Endothelial cell of umbilical vein (primary cell): ENCODE results near the gene PDE8B. TPM values are rescaled to one million over a fixed set of nuclear protein-coding genes. Genes with fewer than 3 reads are reported as not detected.

Source experiments
- BruUV-seq: library from RNA; stranded (reverse); fragments of 400-500 nt; replicated peaks from 2 replicates; lab custom pipeline; 2021; lab: Mats Ljungman, UMichigan
- CTCF ChIA-PET: fragments of 300-600, 350-600 bp; sonication (Branson Sonifier 250); formaldehyde crosslinking; loops from one replicate; lab custom pipeline; 2021; ENCODE audit warnings: antibody characterized with exemption, inconsistent platforms; lab: Charles Lee
- POLR2A ChIA-PET: fragments of 300-600, 350-600 bp; sonication (Branson Sonifier 250); formaldehyde crosslinking; loops from one replicate; lab custom pipeline; 2021; ENCODE audit warnings: antibody characterized with exemption, inconsistent platforms; lab: Charles Lee
- DNase-seq: peaks from one replicate; pipeline ENCODE4 v3.0.0-alpha.2; 2011; ENCODE audit warnings: low read depth, low spot score
- FAIRE-seq: peaks from 2 replicates; lab custom pipeline; 2011; peaks lifted over from hg19 to GRCh38; lab: Jason Lieb, UNC
- H2AFZ ChIP-seq: 2 replicates; pipeline ENCODE4 v1.6.0; 2012; ENCODE audit warnings: low read depth, low read length, control low read depth, inconsistent platforms
- H3K27ac ChIP-seq: 2 replicates; pipeline ENCODE4 v1.5.1; 2011; ENCODE audit warnings: low read depth, mild to moderate bottlenecking, control low read depth, low read length, moderate library complexity; ENCODE audit not compliant: insufficient read depth
- H3K27me3 ChIP-seq, 2 experiments: 2 replicates each; pipeline versions ENCODE4 v1.6.0 to v1.6.1; 2011; ENCODE audit warnings: low read length in 2 of 2, mixed read lengths in 1 of 2; ENCODE audit not compliant: control insufficient read depth in 2 of 2, insufficient read depth in 2 of 2
- H3K36me3 ChIP-seq, 2 experiments: 2 replicates in 1 of 2; 3 replicates in 1 of 2; pipeline ENCODE4 v1.5.1; 2011; ENCODE audit warnings: low read length in 2 of 2, mild to moderate bottlenecking in 1 of 2, moderate library complexity in 1 of 2; ENCODE audit not compliant: control insufficient read depth in 2 of 2, insufficient read depth in 2 of 2; ENCODE audit errors: extremely low read depth in 1 of 2
- H3K4me1 ChIP-seq: 3 replicates; pipeline ENCODE4 v1.5.1; 2011; ENCODE audit warnings: mild to moderate bottlenecking, low read length; ENCODE audit not compliant: control insufficient read depth, insufficient read depth; ENCODE audit errors: extremely low read depth
- H3K4me2 ChIP-seq: 2 replicates; pipeline ENCODE4 v1.6.1; 2011; ENCODE audit warnings: low read length, control low read depth, mixed read lengths; ENCODE audit not compliant: insufficient read depth
- H3K4me3 ChIP-seq, 3 experiments: fragments of 200-600 bp in 1 of 3; sonication (generic), shearing (Covaris generic) in 1 of 3; replicated peaks in 1 of 3; 2 replicates each; pipeline ENCODE4 v1.5.1; 2011 to 2016; ENCODE audit warnings: control low read depth in 3 of 3, low read length in 3 of 3, mild to moderate bottlenecking in 2 of 3, inconsistent platforms in 1 of 3, low read depth in 1 of 3, moderate library complexity in 1 of 3; ENCODE audit not compliant: insufficient read depth in 1 of 3
- H3K79me2 ChIP-seq: 2 replicates; pipeline ENCODE4 v1.6.0; 2012; ENCODE audit warnings: low read length, inconsistent platforms; ENCODE audit not compliant: control insufficient read depth, insufficient read depth
- H3K9ac ChIP-seq: replicated peaks from 2 replicates; pipeline ENCODE3; 2011; ENCODE audit warnings: low read length, control low read depth; ENCODE audit not compliant: insufficient read depth; ENCODE audit errors: extremely low read depth
- H3K9me1 ChIP-seq: replicated peaks from 3 replicates; pipeline ENCODE4 v1.6.0; 2011; ENCODE audit warnings: mild to moderate bottlenecking, low read length; ENCODE audit not compliant: control insufficient read depth, insufficient read depth; ENCODE audit errors: extremely low read depth
- H3K9me3 ChIP-seq: replicated peaks from 2 replicates; pipeline ENCODE4 v1.5.1; 2012; ENCODE audit warnings: low read length, inconsistent platforms; ENCODE audit not compliant: control insufficient read depth, insufficient read depth
- H4K20me1 ChIP-seq: replicated peaks from 2 replicates; pipeline ENCODE3; 2011; ENCODE audit warnings: mild to moderate bottlenecking, low read length; ENCODE audit not compliant: control insufficient read depth, insufficient read depth; ENCODE audit errors: extremely low read depth
- EZH2 ChIP-seq: IDR thresholded peaks from 2 replicates; pipeline ENCODE4 v1.6.1; 2012; ENCODE audit warnings: borderline replicate concordance, low read depth, mild to moderate bottlenecking, moderate library complexity, low read length, inconsistent platforms; ENCODE audit not compliant: severe bottlenecking
- FOS ChIP-seq: IDR thresholded peaks from 2 replicates; pipeline ENCODE4 v1.6.1; 2011; ENCODE audit warnings: mild to moderate bottlenecking, low read length, moderate library complexity, borderline replicate concordance; ENCODE audit not compliant: insufficient read depth
- GATA2 ChIP-seq: IDR thresholded peaks from 2 replicates; pipeline ENCODE4 v1.7.0; 2011; ENCODE audit warnings: low read depth, mild to moderate bottlenecking, moderate library complexity, mixed read lengths, low read length; ENCODE audit not compliant: insufficient read length, insufficient read depth
- JUN ChIP-seq: IDR thresholded peaks from 2 replicates; pipeline ENCODE4 v1.6.1; 2011; ENCODE audit warnings: borderline replicate concordance, low read depth; ENCODE audit not compliant: insufficient read length, insufficient read depth
- MYC ChIP-seq: IDR thresholded peaks from one replicate; pipeline ENCODE4 v1.6.1; 2011; ENCODE audit warnings: mild to moderate bottlenecking, low read depth, low read length
- POLR2A ChIP-seq: IDR thresholded peaks from 2 replicates; pipeline ENCODE4 v1.6.1; 2012; ENCODE audit warnings: low read depth, mild to moderate bottlenecking, control low read depth, low read length
- POLR2AphosphoS5 ChIP-seq: IDR thresholded peaks from 2 replicates; pipeline ENCODE4 v1.6.1; 2012; ENCODE audit warnings: low read depth, mild to moderate bottlenecking, control low read depth, low read length, moderate library complexity; ENCODE audit not compliant: insufficient read depth
- dilution Hi-C: fragments of 300-500 bp; cut with MboI; formaldehyde crosslinking; loops from one replicate; pipeline ENCODE4 v1.15.0; 2019; ENCODE audit warnings: low sequenced_read_pairs; ENCODE audit not compliant: extremely low pct_ligation_motif_present
- intact Hi-C: fragments of 100-400 bp; cut with micrococcal nuclease; formaldehyde crosslinking; loops from one replicate; pipeline ENCODE4 v1.10.0; 2022
- polyA plus RNA-seq, 4 experiments: library from polyadenylated mRNA; depleted of rRNA in 3 of 4; stranded (reverse) in 3 of 4; unstranded in 1 of 4; fragments of >200 nt; gene quantifications; 2 replicates each; pipeline versions ENCODE4 v1.2.1 to v1.2.3, GENCODE V29; 2011 to 2012; ENCODE audit warnings: missing spikeins in 1 of 4
- total RNA-seq: library from RNA; stranded (reverse); gene quantifications from 2 replicates; pipeline ENCODE4 v1.2.3, GENCODE V29; 2021
- TF ChIP-seq, protein P1 (sequence below): IDR thresholded peaks from 2 replicates; pipeline ENCODE4 v1.6.1; 2011; ENCODE audit not compliant: insufficient read depth, insufficient read length
- TF ChIP-seq, protein P2 (sequence below), 2 donors: IDR thresholded peaks; 1 replicate in 1 of 2; 2 replicates in 1 of 2; pipeline ENCODE4 v1.5.1; 2011; ENCODE audit warnings: low read length in 2 of 2, mild to moderate bottlenecking in 2 of 2, moderate library complexity in 2 of 2, control low read depth in 1 of 2, inconsistent platforms in 1 of 2, low read depth in 1 of 2; ENCODE audit not compliant: insufficient read depth in 1 of 2; ENCODE audit errors: extremely low read depth in 1 of 2

The PDE8B gene
- total and polyA plus RNA-seq, 2 donors (not counting 3 experiments of a cell fraction or from before 2014, with no cell fraction given): not detected

DNA sequence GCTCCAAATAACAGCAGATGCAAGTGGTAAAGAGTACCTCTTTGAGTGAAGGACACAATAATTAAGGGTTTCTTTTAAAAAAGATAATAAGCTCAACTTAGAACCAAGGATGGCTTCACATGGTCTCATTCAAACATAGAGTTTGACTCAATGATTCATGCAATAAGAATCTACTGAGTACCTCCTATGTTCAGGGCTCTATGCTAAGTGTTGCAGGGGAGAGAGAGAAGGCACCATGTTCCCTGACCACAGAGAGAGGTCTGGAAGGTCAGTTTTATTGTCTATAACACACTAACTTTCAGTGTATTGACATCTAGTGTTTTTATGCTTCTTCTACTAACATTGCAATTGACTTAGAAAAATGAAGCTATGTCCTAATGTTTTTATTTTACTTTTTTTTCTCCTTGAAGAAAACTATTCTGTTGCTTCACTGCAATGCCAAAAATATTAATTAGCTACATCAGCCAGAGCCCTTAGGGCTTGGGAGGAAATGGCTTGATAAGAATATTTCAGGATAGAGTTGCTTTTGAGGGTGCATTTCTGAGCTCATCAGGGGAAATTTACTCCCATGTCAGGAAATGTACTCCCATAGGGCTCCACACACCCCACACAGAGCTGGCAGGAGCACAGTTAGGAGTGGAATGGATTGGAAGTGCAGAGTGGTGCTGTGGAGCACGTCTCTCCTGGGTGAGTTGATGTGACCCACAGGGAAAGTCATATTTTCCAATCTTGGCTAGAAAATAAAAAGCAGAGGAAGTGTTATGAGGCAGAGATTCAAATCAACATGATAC is 106.6 kb downstream of the PDE8B start:
- Histone ChIP-seq H3K27me3 (no peaks in the 10 kb centered on the region), H3K9me3 (no peaks in the 10 kb centered on the region), H2AFZ (no peak overlapping the region), H3K36me3 (no peaks in the 10 kb centered on the region), H3K4me1 (no peaks in the 10 kb centered on the region), H3K9ac (no peak overlapping the region), H3K79me2 (no peaks in the 10 kb centered on the region), H3K9me1 (no peaks in the 10 kb centered on the region), H4K20me1 (no peaks in the 10 kb centered on the region), H3K27ac (no peak overlapping the region), H3K4me3 (no peak overlapping the region), H3K4me2 (no peak overlapping the region)
- dilution Hi-C loops (no loop called here), intact Hi-C loops (no loop called here)
- TF ChIP-seq JUN (no peak), GATA2 (no peak), POLR2A (no peak), MYC (no peak), FOS (no peak), EZH2 (no peak), POLR2AphosphoS5 (no peak)
- TF ChIP-seq, protein P1, sequence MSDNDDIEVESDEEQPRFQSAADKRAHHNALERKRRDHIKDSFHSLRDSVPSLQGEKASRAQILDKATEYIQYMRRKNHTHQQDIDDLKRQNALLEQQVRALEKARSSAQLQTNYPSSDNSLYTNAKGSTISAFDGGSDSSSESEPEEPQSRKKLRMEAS: no peak
- TF ChIP-seq, protein P2, sequence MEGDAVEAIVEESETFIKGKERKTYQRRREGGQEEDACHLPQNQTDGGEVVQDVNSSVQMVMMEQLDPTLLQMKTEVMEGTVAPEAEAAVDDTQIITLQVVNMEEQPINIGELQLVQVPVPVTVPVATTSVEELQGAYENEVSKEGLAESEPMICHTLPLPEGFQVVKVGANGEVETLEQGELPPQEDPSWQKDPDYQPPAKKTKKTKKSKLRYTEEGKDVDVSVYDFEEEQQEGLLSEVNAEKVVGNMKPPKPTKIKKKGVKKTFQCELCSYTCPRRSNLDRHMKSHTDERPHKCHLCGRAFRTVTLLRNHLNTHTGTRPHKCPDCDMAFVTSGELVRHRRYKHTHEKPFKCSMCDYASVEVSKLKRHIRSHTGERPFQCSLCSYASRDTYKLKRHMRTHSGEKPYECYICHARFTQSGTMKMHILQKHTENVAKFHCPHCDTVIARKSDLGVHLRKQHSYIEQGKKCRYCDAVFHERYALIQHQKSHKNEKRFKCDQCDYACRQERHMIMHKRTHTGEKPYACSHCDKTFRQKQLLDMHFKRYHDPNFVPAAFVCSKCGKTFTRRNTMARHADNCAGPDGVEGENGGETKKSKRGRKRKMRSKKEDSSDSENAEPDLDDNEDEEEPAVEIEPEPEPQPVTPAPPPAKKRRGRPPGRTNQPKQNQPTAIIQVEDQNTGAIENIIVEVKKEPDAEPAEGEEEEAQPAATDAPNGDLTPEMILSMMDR (IDR thresholded peaks at IDR 0.05; ENCODE audit: extremely low read depth in 1 of 2, insufficient read depth in 1 of 2, low read depth in 1 of 2, low read length in 2 of 2): no peak
- FAIRE-seq: no peak
- no peak for DNase-seq
- CTCF ChIA-PET: interaction anchor here (0.8 kb wide), 1 partner anchor 9 kb away, joined by 3 read pairs; no protein-coding TSS in a partner anchor
- POLR2A ChIA-PET: no interaction called here
- no TSS peak for BruUV-seq
